ENCODE measurements around the gene SCFD2. TPM values are rescaled to one million over a fixed set of nuclear protein-coding genes. Genes with fewer than 3 reads are reported as not detected.

Gene SCFD2
- total RNA-seq, 1 experiment from 2014 or later, result 19.2 TPM

- no peak overlapping the region for H3K4me3 Mint-ChIP-seq (ENCODE audit: unreplicated experiment)
- no peaks in the 10 kb centered on the region for H3K4me1 Mint-ChIP-seq (ENCODE audit: insufficient read depth, unreplicated experiment)
- no peaks in the 10 kb centered on the region for H3K27me3 Mint-ChIP-seq (ENCODE audit: insufficient read depth, unreplicated experiment)
- peaks cover 9% of the 10 kb centered on the region for H3K9me3 Mint-ChIP-seq (ENCODE audit: unreplicated experiment)
- H3K27ac Mint-ChIP-seq (ENCODE audit: low read depth, unreplicated experiment), result no peak overlapping the region
- intact Hi-C loops (cut with micrococcal nuclease), result no loop called here
- no peak for TF ChIP-seq CTCF (IDR thresholded peaks at IDR 0.05; ENCODE audit: unreplicated experiment)
- POLR2A ChIA-PET, result no interaction called here
- no peak for DNase-seq (ENCODE audit: unreplicated experiment)
- CTCF ChIA-PET, result no interaction called here
- no TSS peak for BruUV-seq (replicated peaks)
- peaks cover 6% of the 10 kb centered on the region for H3K36me3 Mint-ChIP-seq (ENCODE audit: insufficient read depth, unreplicated experiment)
These were observed 475.9 kb downstream of the SCFD2 start for GRCh38 chr4:52889778-52890520.

- ChIA-PET POLR2A (no interaction called here), CTCF (no interaction called here)
- intact Hi-C loops (cut with micrococcal nuclease), result no loop called here
- no TSS peak for BruUV-seq (replicated peaks)
- no peak for DNase-seq (ENCODE audit: unreplicated experiment)
- Mint-ChIP-seq H3K27ac (ENCODE audit: low read depth, unreplicated experiment) (no peak overlapping the region), H3K36me3 (ENCODE audit: insufficient read depth, unreplicated experiment) (peaks cover 6% of the 10 kb centered on the region), H3K4me3 (ENCODE audit: unreplicated experiment) (no peak overlapping the region), H3K27me3 (ENCODE audit: insufficient read depth, unreplicated experiment) (no peaks in the 10 kb centered on the region), H3K4me1 (ENCODE audit: insufficient read depth, unreplicated experiment) (peaks cover 3% of the 10 kb centered on the region), H3K9me3 (ENCODE audit: unreplicated experiment) (peaks cover 9% of the 10 kb centered on the region)
- no peak for TF ChIP-seq CTCF (IDR thresholded peaks at IDR 0.05; ENCODE audit: unreplicated experiment)
These were observed 476.5 kb downstream of the SCFD2 start for GRCh38 chr4:52889354-52889753.

GRCh38 chr4:52884994-52885393 lies 480.9 kb downstream of the SCFD2 start:
- Mint-ChIP-seq H3K36me3 (ENCODE audit: insufficient read depth, unreplicated experiment) (peaks cover 6% of the 10 kb centered on the region), H3K4me1 (ENCODE audit: insufficient read depth, unreplicated experiment) (peaks cover 10% of the 10 kb centered on the region), H3K27me3 (ENCODE audit: insufficient read depth, unreplicated experiment) (no peaks in the 10 kb centered on the region), H3K9me3 (ENCODE audit: unreplicated experiment) (peaks cover 9% of the 10 kb centered on the region), H3K27ac (ENCODE audit: low read depth, unreplicated experiment) (no peak overlapping the region), H3K4me3 (ENCODE audit: unreplicated experiment) (no peak overlapping the region)
- CTCF ChIA-PET, result interaction anchor here (0.5 to 1.9 kb wide), 2 partner anchors 27 to 98 kb away, joined by 3 to 8 read pairs; no protein-coding TSS in a partner anchor
- TF ChIP-seq CTCF (IDR thresholded peaks at IDR 0.05; ENCODE audit: unreplicated experiment), result no peak
- POLR2A ChIA-PET, result no interaction called here
- intact Hi-C loops (cut with micrococcal nuclease), result no loop called here
- DNase-seq (ENCODE audit: unreplicated experiment), result no peak
- BruUV-seq (replicated peaks), result no TSS peak

- peaks cover 7% of the 10 kb centered on the region for H3K9me3 Mint-ChIP-seq (ENCODE audit: unreplicated experiment)
- H3K4me1 Mint-ChIP-seq (ENCODE audit: insufficient read depth, unreplicated experiment), result peaks cover 10% of the 10 kb centered on the region
- H3K27me3 Mint-ChIP-seq (ENCODE audit: insufficient read depth, unreplicated experiment), result no peaks in the 10 kb centered on the region
- intact Hi-C loops (cut with micrococcal nuclease), result no loop called here
- peak overlapping the region; percentile 86 for H3K27ac Mint-ChIP-seq (ENCODE audit: low read depth, unreplicated experiment)
- peaks cover 8% of the 10 kb centered on the region for H3K36me3 Mint-ChIP-seq (ENCODE audit: insufficient read depth, unreplicated experiment)
- BruUV-seq (replicated peaks), result no TSS peak
- no peak for TF ChIP-seq CTCF (IDR thresholded peaks at IDR 0.05; ENCODE audit: unreplicated experiment)
- no peak for DNase-seq (ENCODE audit: unreplicated experiment)
- ChIA-PET POLR2A (interaction anchor here (1.2 kb wide), 1 partner anchor 49 kb away, joined by 3 read pairs; no protein-coding TSS in a partner anchor), CTCF (interaction anchor here (0.5 to 1.9 kb wide), 5 partner anchors 28 to 649 kb away, joined by 3 to 8 read pairs (median 3); no protein-coding TSS in a partner anchor)
- no peak overlapping the region for H3K4me3 Mint-ChIP-seq (ENCODE audit: unreplicated experiment)
These were observed 481.9 kb downstream of the SCFD2 start for GRCh38 chr4:52883707-52884669.
